Smooth muscle cell (in vitro differentiated cells): Measurements from ENCODE around the gene CDS2. TPM values are rescaled to one million over a fixed set of nuclear protein-coding genes. Genes with fewer than 3 reads are reported as not detected.

Source experiments
- DNase-seq: peaks from one replicate; lab custom pipeline; 2025; ENCODE audit not compliant: unreplicated experiment; lab: John Stamatoyannopoulos, UW
- H2AFZ ChIP-seq: fragments of 200-600 bp; sonication (generic); 2 replicates; pipeline ENCODE4 v1.6.0; 2016; ENCODE audit warnings: antibody characterized with exemption, low read depth, mild to moderate bottlenecking
- H3F3A ChIP-seq: fragments of 200-600 bp; sonication (generic); 2 replicates; pipeline ENCODE4 v1.6.0; 2017; ENCODE audit warnings: antibody characterized with exemption, low read depth
- H3K27ac ChIP-seq: fragments of 200-600 bp; sonication (generic); 2 replicates; pipeline ENCODE4 v1.5.1; 2016; ENCODE audit warnings: low read depth, mild to moderate bottlenecking
- H3K27me3 ChIP-seq: fragments of 200-600 bp; sonication (generic); 2 replicates; pipeline ENCODE4 v1.6.1; 2016; ENCODE audit warnings: low read depth, mild to moderate bottlenecking
- H3K36me3 ChIP-seq: fragments of 200-600 bp; sonication (generic); 2 replicates; pipeline ENCODE4 v1.5.1; 2016; ENCODE audit warnings: low read depth
- H3K4me1 ChIP-seq: fragments of 200-600 bp; sonication (generic); 2 replicates; pipeline ENCODE4 v1.5.1; 2016; ENCODE audit warnings: low read depth
- H3K4me2 ChIP-seq: fragments of 200-600 bp; sonication (generic); 2 replicates; pipeline ENCODE4 v1.6.0; 2016; ENCODE audit warnings: mild to moderate bottlenecking
- H3K4me3 ChIP-seq: fragments of 200-600 bp; sonication (generic); 2 replicates; pipeline ENCODE4 v1.5.1; 2016; ENCODE audit warnings: mild to moderate bottlenecking
- H3K79me2 ChIP-seq: fragments of 200-600 bp; sonication (generic); 2 replicates; pipeline ENCODE4 v1.6.0; 2016; ENCODE audit warnings: low read depth, mild to moderate bottlenecking
- H3K9ac ChIP-seq: fragments of 200-600 bp; sonication (generic); 2 replicates; pipeline ENCODE4 v1.6.0; 2016; ENCODE audit warnings: low read depth
- H3K9me3 ChIP-seq: fragments of 200-600 bp; sonication (generic); replicated peaks from 2 replicates; pipeline ENCODE4 v1.5.1; 2016; ENCODE audit warnings: low read depth
- H4K20me1 ChIP-seq: fragments of 200-600 bp; sonication (generic); 2 replicates; pipeline ENCODE4 v1.6.0; 2016; ENCODE audit warnings: low read depth
- WGBS: methylation state at CpG from one replicate; pipeline ENCODE4 v1.1.7; 2016; ENCODE audit warnings: low lambda C conversion rate; 5-methylcytosine and 5-hydroxymethylcytosine counted together
- polyA plus RNA-seq: library from polyadenylated mRNA; unstranded; fragments of >200 nt; fragmentation: Nextera tagmentation; extraction: Ambion mirVana; gene quantifications from 2 replicates; pipeline ENCODE4 v1.2.1, GENCODE V29; 2016
- total RNA-seq: library from RNA; depleted of rRNA; stranded (reverse); fragments of >200 nt; gene quantifications from 2 replicates; pipeline ENCODE4 v1.2.3, GENCODE V29; 2014
- TF ChIP-seq, protein P1 (sequence below): fragments of 200-600 bp; sonication (generic); IDR thresholded peaks from 2 replicates; pipeline ENCODE4 v1.5.1; 2017; ENCODE audit warnings: borderline replicate concordance, mild to moderate bottlenecking, antibody characterized with exemption; ENCODE audit not compliant: insufficient read depth, poor library complexity, severe bottlenecking

CDS2 gene
- total and polyA plus RNA-seq, 2 experiments from 2014 or later: 24.9 to 25.9 TPM

DNA sequence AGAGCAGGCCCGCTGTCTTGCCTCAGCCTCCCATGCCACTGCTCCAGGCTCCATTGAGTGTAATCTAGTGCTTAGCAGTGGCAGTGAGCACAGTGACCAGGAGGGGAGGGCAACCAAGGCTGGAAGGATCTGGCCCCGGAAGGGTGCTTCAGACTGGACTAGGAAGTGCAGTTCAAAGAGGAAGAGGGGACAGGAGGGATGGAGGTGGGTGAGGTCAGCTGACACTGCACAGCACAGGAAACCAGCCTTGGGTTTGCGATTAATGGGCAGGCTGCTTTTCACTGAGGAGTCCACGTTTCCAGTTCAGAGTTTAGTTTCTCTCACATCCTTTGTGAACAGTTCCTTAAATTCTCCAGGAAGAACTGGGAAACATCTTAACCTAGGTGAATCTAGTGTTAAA lies 46.9 kb downstream of the CDS2 start:
- no peak for DNase-seq
- no peaks in the 10 kb centered on the region for H3F3A ChIP-seq
- H3K27me3 ChIP-seq: no peaks in the 10 kb centered on the region
- peaks cover 49% of the 10 kb centered on the region for H4K20me1 ChIP-seq
- no peak overlapping the region for H2AFZ ChIP-seq
- no peaks in the 10 kb centered on the region for H3K9me3 ChIP-seq
- TF ChIP-seq, protein P1, sequence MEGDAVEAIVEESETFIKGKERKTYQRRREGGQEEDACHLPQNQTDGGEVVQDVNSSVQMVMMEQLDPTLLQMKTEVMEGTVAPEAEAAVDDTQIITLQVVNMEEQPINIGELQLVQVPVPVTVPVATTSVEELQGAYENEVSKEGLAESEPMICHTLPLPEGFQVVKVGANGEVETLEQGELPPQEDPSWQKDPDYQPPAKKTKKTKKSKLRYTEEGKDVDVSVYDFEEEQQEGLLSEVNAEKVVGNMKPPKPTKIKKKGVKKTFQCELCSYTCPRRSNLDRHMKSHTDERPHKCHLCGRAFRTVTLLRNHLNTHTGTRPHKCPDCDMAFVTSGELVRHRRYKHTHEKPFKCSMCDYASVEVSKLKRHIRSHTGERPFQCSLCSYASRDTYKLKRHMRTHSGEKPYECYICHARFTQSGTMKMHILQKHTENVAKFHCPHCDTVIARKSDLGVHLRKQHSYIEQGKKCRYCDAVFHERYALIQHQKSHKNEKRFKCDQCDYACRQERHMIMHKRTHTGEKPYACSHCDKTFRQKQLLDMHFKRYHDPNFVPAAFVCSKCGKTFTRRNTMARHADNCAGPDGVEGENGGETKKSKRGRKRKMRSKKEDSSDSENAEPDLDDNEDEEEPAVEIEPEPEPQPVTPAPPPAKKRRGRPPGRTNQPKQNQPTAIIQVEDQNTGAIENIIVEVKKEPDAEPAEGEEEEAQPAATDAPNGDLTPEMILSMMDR: no peak
- no peak overlapping the region for H3K9ac ChIP-seq
- 95% methylated on average over 4 of the region's 4 CpGs for WGBS
- no peaks in the 10 kb centered on the region for H3K36me3 ChIP-seq
- H3K79me2 ChIP-seq: peaks cover 7% of the 10 kb centered on the region
- peaks cover 8% of the 10 kb centered on the region for H3K4me1 ChIP-seq
- H3K4me3 ChIP-seq: no peak overlapping the region
- H3K27ac ChIP-seq: no peak overlapping the region
- H3K4me2 ChIP-seq: no peak overlapping the region

DNA sequence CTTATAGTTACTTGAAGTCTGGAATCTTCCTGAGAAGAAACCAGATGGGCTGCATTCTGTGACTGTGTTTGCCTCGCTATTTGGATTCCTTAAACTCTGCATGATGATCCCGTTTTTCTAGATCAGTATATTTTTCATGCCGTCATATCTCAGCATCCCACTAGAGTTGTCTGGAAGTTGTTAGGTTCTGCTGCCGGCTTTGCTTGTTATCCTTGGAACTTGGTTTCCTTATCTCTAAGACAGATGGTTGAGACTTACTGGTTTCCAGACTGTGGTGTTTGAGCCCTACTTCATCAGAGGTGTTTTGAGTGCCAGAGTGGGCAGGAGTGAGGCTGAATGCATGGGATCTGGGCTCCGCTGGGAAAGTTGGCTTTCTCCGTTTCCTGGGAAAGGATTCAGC lies 50.3 kb downstream of the CDS2 start:
- no peak overlapping the region for H3K9ac ChIP-seq
- H3F3A ChIP-seq: no peaks in the 10 kb centered on the region
- no peak overlapping the region for H3K4me3 ChIP-seq
- no peaks in the 10 kb centered on the region for H3K9me3 ChIP-seq
- H3K4me2 ChIP-seq: no peak overlapping the region
- 47% methylated on average over 6 of the region's 6 CpGs for WGBS
- H3K4me1 ChIP-seq: no peaks in the 10 kb centered on the region
- no peaks in the 10 kb centered on the region for H3K27me3 ChIP-seq
- H3K79me2 ChIP-seq: peaks cover 6% of the 10 kb centered on the region
- peaks cover 17% of the 10 kb centered on the region for H4K20me1 ChIP-seq
- H3K27ac ChIP-seq: no peak overlapping the region
- H3K36me3 ChIP-seq: no peaks in the 10 kb centered on the region
- H2AFZ ChIP-seq: no peak overlapping the region
- TF ChIP-seq, protein P1: no peak
- DNase-seq: no peak

DNA sequence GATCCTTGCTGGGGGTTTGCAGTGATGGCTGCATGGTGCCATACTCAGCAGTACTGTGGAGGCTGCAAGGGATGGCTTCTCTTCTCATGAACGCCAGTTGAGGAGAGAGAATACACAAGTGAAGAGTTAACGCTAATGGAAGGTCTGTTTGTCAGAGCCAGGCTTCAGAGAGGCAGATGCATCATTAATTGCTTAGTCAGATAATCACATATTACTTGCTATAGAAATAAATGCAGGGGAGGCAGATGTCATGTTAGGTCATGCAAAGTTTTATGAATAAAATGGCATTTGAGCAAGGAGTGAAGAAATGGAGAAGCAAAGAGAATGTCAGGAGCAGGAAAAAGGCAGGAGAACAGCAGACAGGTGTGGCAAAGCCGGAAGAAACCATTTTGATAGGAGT lies 51.2 kb downstream of the CDS2 start:
- TF ChIP-seq, protein P1: no peak
- no peak for DNase-seq
- no peaks in the 10 kb centered on the region for H3K4me1 ChIP-seq
- 95% methylated on average over 3 of the region's 3 CpGs for WGBS
- H3K36me3 ChIP-seq: no peaks in the 10 kb centered on the region
- H3K27ac ChIP-seq: no peak overlapping the region
- no peak overlapping the region for H3K4me2 ChIP-seq
- H2AFZ ChIP-seq: no peak overlapping the region
- H3K9ac ChIP-seq: no peak overlapping the region
- H3K79me2 ChIP-seq: no peaks in the 10 kb centered on the region
- peaks cover 7% of the 10 kb centered on the region for H4K20me1 ChIP-seq
- no peak overlapping the region for H3K4me3 ChIP-seq
- H3K27me3 ChIP-seq: no peaks in the 10 kb centered on the region
- H3F3A ChIP-seq: no peaks in the 10 kb centered on the region
- no peaks in the 10 kb centered on the region for H3K9me3 ChIP-seq

DNA sequence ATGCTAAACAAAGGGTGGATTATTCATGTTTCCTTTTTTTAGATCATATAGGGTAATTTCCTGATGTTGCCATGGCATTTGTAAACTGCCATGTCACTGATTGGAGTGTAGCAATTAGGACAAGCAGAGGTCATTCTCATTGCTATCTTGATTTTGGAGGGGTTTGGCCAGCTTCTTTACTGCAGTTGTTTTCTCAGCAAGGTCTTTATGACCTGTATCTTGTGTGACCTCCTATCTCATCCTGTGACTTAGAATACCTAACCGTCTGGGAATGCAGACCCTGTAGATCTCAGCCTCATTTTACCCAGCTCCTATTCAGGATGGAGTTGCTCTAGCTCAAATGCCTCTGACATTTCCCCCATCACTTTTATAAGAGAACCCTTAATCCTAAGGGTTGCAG lies 53.6 kb downstream of the CDS2 start:
- TF ChIP-seq, protein P1: no peak
- Histone ChIP-seq H3K4me1 (no peaks in the 10 kb centered on the region), H3K9ac (no peak overlapping the region), H4K20me1 (no peaks in the 10 kb centered on the region), H3F3A (no peaks in the 10 kb centered on the region), H3K27ac (peak overlapping the region; percentile 11), H3K36me3 (no peaks in the 10 kb centered on the region), H3K79me2 (no peaks in the 10 kb centered on the region), H3K9me3 (no peaks in the 10 kb centered on the region), H3K27me3 (no peaks in the 10 kb centered on the region), H3K4me2 (no peak overlapping the region), H3K4me3 (no peak overlapping the region), H2AFZ (no peak overlapping the region)
- WGBS: 28% methylated on average over 1 of the region's 1 CpG
- DNase-seq: no peak
